NT2/D1 (cell line): ENCODE measurements around the gene FOXP1.

ENCODE experiments used
- SUZ12 ChIP-seq: IDR thresholded peaks from 2 replicates; pipeline ENCODE4 v1.6.1; 2011; ENCODE audit not compliant: insufficient read length, insufficient read depth; ENCODE audit errors: extremely low read depth
- ZNF274 ChIP-seq: IDR thresholded peaks from 2 replicates; pipeline ENCODE4 v1.6.1; 2011; ENCODE audit warnings: mild to moderate bottlenecking, low read depth, low read length

DNA sequence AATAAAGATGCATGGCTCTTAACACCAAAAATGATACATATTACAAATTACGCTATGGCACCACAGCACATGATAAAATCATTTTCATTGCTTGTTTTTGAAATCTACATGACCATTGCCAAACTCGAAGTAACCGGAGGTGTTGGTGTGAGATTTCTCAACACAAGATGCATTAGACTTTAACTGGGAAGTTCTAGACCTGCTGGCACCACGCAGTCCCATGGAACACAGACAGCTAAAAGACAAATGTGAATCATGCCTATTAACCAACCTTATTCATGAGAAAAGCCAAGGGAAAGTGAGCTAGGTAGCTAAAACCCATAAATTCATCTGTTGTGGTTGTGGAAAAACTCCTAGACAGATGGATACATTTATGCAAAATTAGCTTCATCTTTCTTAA is 595.4 kb downstream of the FOXP1 start:
- TF ChIP-seq ZNF274, result no peak
- no peak for TF ChIP-seq SUZ12
